Neural cell (in vitro differentiated cells): ENCODE data around the gene SVEP1. TPM values are rescaled to one million over a fixed set of nuclear protein-coding genes. Genes with fewer than 3 reads are reported as not detected.

Experiments used
- H2AFZ ChIP-seq: fragments of 200-600, 300-800 bp; sonication (generic), shearing (Covaris generic); 2 replicates; pipeline ENCODE4 v1.6.0; 2014; ENCODE audit warnings: low read depth, mild to moderate bottlenecking, antibody characterized with exemption, low read length, moderate library complexity
- H3F3A ChIP-seq: fragments of 200-600 bp; shearing (Covaris generic); 2 replicates; pipeline ENCODE4 v1.6.1; 2016; ENCODE audit warnings: mild to moderate bottlenecking, moderate library complexity, mixed read lengths, antibody characterized with exemption, low read length; ENCODE audit not compliant: insufficient read depth, poor library complexity, severe bottlenecking
- H3K27ac ChIP-seq: fragments of 200-600, 300-800 bp; sonication (generic), shearing (Covaris generic); 2 replicates; pipeline ENCODE4 v1.5.1; 2014; ENCODE audit warnings: mild to moderate bottlenecking, low read length, moderate library complexity
- H3K27me3 ChIP-seq: fragments of 300-800, 200-600 bp; sonication (generic), shearing (Covaris generic); 2 replicates; pipeline ENCODE4 v1.6.0; 2014; ENCODE audit warnings: mild to moderate bottlenecking, low read depth, low read length, moderate library complexity; ENCODE audit not compliant: insufficient read depth
- H3K36me3 ChIP-seq: fragments of 300-800, 200-600 bp; sonication (generic), shearing (Covaris generic); 2 replicates; pipeline ENCODE4 v1.5.1; 2014; ENCODE audit warnings: mild to moderate bottlenecking, antibody characterized with exemption, low read length, moderate library complexity; ENCODE audit not compliant: insufficient read depth
- H3K4me2 ChIP-seq: fragments of 300-800, 200-600 bp; sonication (generic), shearing (Covaris generic); 2 replicates; pipeline ENCODE4 v1.6.0; 2014; ENCODE audit warnings: mild to moderate bottlenecking, low read length
- H3K4me3 ChIP-seq: fragments of 300-800, 200-600 bp; sonication (generic), shearing (Covaris generic); 2 replicates; pipeline ENCODE4 v1.5.1; 2014; ENCODE audit warnings: mild to moderate bottlenecking, low read length, moderate library complexity
- H3K79me2 ChIP-seq: fragments of 200-600 bp; shearing (Covaris generic); replicated peaks from 2 replicates; pipeline ENCODE4 v1.6.0; 2014; ENCODE audit warnings: mild to moderate bottlenecking, low read length, moderate library complexity; ENCODE audit not compliant: insufficient read depth
- H3K9ac ChIP-seq: fragments of 300-800, 200-600 bp; sonication (generic), shearing (Covaris generic); 2 replicates; pipeline ENCODE4 v1.6.1; 2016; ENCODE audit warnings: mild to moderate bottlenecking, low read length, mixed read lengths
- H3K9me2 ChIP-seq: fragments of 200-600 bp; shearing (Covaris generic); 2 replicates; pipeline ENCODE4 v1.6.1; 2016; ENCODE audit warnings: mild to moderate bottlenecking, low read length, mixed read lengths; ENCODE audit not compliant: insufficient read depth
- H3K9me3 ChIP-seq: fragments of 200-600, 300-800 bp; sonication (generic), shearing (Covaris generic); 2 replicates; pipeline ENCODE4 v1.6.1; 2016; ENCODE audit warnings: mild to moderate bottlenecking, mixed run types, low read length, moderate library complexity, mixed read lengths
- H4K20me1 ChIP-seq: fragments of 200-600 bp; shearing (Covaris generic); 2 replicates; pipeline ENCODE4 v1.6.1; 2016; ENCODE audit warnings: mild to moderate bottlenecking, mixed run types; ENCODE audit not compliant: insufficient read depth
- CTCF ChIP-seq: fragments of 450-650 bp; IDR thresholded peaks from 2 replicates; pipeline ENCODE4 v1.5.1; 2014; ENCODE audit warnings: antibody characterized with exemption, mild to moderate bottlenecking, moderate library complexity; ENCODE audit not compliant: poor library complexity, severe bottlenecking
- EP300 ChIP-seq: fragments of 450-650 bp; conservative IDR thresholded peaks from 2 replicates; pipeline ENCODE4 v1.6.1; 2014; ENCODE audit warnings: antibody characterized with exemption, mild to moderate bottlenecking, moderate library complexity; ENCODE audit not compliant: poor library complexity, severe bottlenecking
- EZH2 ChIP-seq: fragments of 200-600, 300-800 bp; shearing (Covaris generic), sonication (generic); IDR thresholded peaks from 2 replicates; pipeline ENCODE4 v1.6.1; 2014; ENCODE audit warnings: antibody characterized with exemption, low read length, borderline replicate concordance, mild to moderate bottlenecking; ENCODE audit not compliant: insufficient read depth, poor library complexity, severe bottlenecking
- MXI1 ChIP-seq: fragments of 450-650 bp; conservative IDR thresholded peaks from 2 replicates; pipeline ENCODE4 v1.6.1; 2014; ENCODE audit warnings: antibody characterized with exemption, mild to moderate bottlenecking; ENCODE audit not compliant: poor library complexity, severe bottlenecking
- POLR2AphosphoS5 ChIP-seq: IDR thresholded peaks from 2 replicates; pipeline ENCODE4 v1.6.1; 2012
- RAD21 ChIP-seq: fragments of 450-650 bp; conservative IDR thresholded peaks from 2 replicates; pipeline ENCODE4 v1.6.1; 2014; ENCODE audit warnings: antibody characterized with exemption, mild to moderate bottlenecking, moderate library complexity
- REST ChIP-seq: IDR thresholded peaks from 2 replicates; pipeline ENCODE4 v1.6.1; 2012; ENCODE audit warnings: borderline replicate concordance
- SMC3 ChIP-seq: fragments of 450-650 bp; conservative IDR thresholded peaks from 2 replicates; pipeline ENCODE4 v1.6.1; 2014; ENCODE audit warnings: antibody characterized with exemption, mild to moderate bottlenecking, moderate library complexity; ENCODE audit not compliant: poor library complexity
- TAF1 ChIP-seq: IDR thresholded peaks from 2 replicates; pipeline ENCODE4 v1.6.1; 2012; ENCODE audit warnings: low read depth
- polyA plus RNA-seq: library from polyadenylated mRNA; depleted of rRNA; stranded (reverse); fragments of >200 nt; gene quantifications from 2 replicates; pipeline ENCODE4 v1.2.3, GENCODE V29; 2014

The SVEP1 gene
- polyA plus RNA-seq, 1 donor from 2014 or later = 0.10 TPM

GRCh38 chr9:110571801-110572483 lies 7.6 kb downstream of the SVEP1 start:
- no peak overlapping the region for H3K27ac ChIP-seq
- H2AFZ ChIP-seq = no peak overlapping the region
- no peaks in the 10 kb centered on the region for H3K9me3 ChIP-seq
- no peak overlapping the region for H3K4me2 ChIP-seq
- no peaks in the 10 kb centered on the region for H4K20me1 ChIP-seq
- H3K36me3 ChIP-seq = no peaks in the 10 kb centered on the region
- no peak overlapping the region for H3K4me3 ChIP-seq
- H3K79me2 ChIP-seq = no peaks in the 10 kb centered on the region
- no peaks in the 10 kb centered on the region for H3K9me2 ChIP-seq
- H3K9ac ChIP-seq = no peak overlapping the region
- H3F3A ChIP-seq = no peaks in the 10 kb centered on the region
- TF ChIP-seq TAF1 = no peak
- TF ChIP-seq EZH2 = no peak
- TF ChIP-seq REST = no peak
- TF ChIP-seq EP300 = no peak
- TF ChIP-seq MXI1 = no peak
- H3K27me3 ChIP-seq = no peaks in the 10 kb centered on the region

- Histone ChIP-seq H3K9me3 (no peaks in the 10 kb centered on the region), H3K79me2 (no peaks in the 10 kb centered on the region), H3K27me3 (no peaks in the 10 kb centered on the region), H3K9ac (no peak overlapping the region), H3K9me2 (no peaks in the 10 kb centered on the region), H3K36me3 (no peaks in the 10 kb centered on the region), H3K27ac (no peak overlapping the region), H3F3A (no peaks in the 10 kb centered on the region), H3K4me3 (no peak overlapping the region), H4K20me1 (no peaks in the 10 kb centered on the region), H2AFZ (no peak overlapping the region), H3K4me2 (no peak overlapping the region)
- TF ChIP-seq TAF1 (no peak), RAD21 (no peak), REST (no peak), MXI1 (no peak), CTCF (no peak), SMC3 (no peak), EZH2 (no peak), EP300 (no peak), POLR2AphosphoS5 (no peak)
These were observed 13.4 kb downstream of the SVEP1 start for GRCh38 chr9:110566156-110566555.
